ENCODE results near the gene TM4SF1. TPM values are rescaled to one million over a fixed set of nuclear protein-coding genes. Genes with fewer than 3 reads are reported as not detected.

TM4SF1 gene
- total and polyA plus RNA-seq, 10 donors = 31.0 to 260 (median 123) TPM

DNA sequence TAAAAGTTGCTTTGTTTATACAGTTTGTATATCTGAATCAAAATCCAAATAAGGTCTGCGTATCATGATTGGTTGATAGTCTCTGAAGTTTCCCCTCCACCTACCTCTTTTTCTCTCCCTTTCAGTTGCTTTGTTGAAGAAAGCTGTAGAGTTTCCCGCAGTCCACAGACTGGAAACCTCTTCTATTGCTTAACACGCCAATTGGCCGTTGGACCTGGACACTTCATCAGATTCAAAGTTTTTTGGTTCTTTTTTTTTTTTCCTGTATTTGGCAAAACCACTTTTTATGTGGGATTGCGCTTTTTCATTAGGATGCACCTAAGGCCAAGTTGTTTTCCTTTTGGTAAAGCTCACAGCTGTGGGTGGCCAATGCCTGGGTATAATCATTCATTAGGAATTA, 14.5 kb upstream of the TM4SF1 start:
- Histone ChIP-seq H3K27ac (no peak overlapping the region), H3K4me3 (no peak overlapping the region), H3K27me3 (replicated peaks in 1 of 7) (no peaks in the 10 kb centered on the region), H3K4me1 (peaks cover 1 to 15% (median 11%) of the 10 kb centered on the region in 6 donors), H3K9me3 (no peaks in the 10 kb centered on the region), H3K36me3 (no peaks in the 10 kb centered on the region)
- 64 to 84% (median 69%) methylated on average over 5 of the region's 5 CpGs for WGBS, 5 donors
- intact Hi-C loops (cut with DNase I; ENCODE audit: low total_unique reads) = loop anchor here (10.0 kb wide), 1 partner anchor 83 kb away; the partner anchor contains the start of gene TM4SF4
- no peak for TF ChIP-seq POLR2AphosphoS5 (IDR thresholded peaks at IDR 0.05)
- TF ChIP-seq CTCF (IDR thresholded peaks at IDR 0.05 in 8 of 11, conservative IDR thresholded peaks at IDR 0.05 in 3 of 11) = no peak
- TF ChIP-seq POLR2A (IDR thresholded peaks at IDR 0.05) = no peak
- no peak for DNase-seq

DNA sequence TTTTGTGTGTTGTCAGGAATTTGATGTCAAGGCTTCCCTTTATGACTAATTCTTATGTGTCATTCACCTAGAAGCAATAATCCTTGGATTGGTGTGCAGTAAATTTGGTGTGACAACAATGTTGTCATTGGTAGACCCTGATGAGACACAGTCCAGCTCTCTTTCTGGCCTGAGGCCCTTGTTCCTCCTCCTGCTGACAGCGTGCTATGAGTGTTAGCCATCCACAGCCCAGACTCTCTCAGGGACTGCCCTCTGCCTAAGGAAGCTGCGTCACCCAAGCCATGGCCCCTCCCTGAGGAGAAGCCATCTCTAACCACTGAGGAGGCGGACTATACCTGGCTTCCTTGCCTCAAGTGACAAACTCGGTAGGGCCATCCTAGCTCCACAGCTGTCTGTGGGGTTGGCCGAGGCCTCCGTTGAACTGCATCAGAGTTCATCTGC, 13.3 kb upstream of the TM4SF1 start:
- DNase-seq = no peak
- intact Hi-C loops (cut with DNase I; ENCODE audit: low total_unique reads) = loop anchor here (10.0 kb wide), 1 partner anchor 84 kb away; the partner anchor contains the start of gene TM4SF4
- no peak overlapping the region for H3K27ac ChIP-seq
- peaks cover 3 to 15% (median 11%) of the 10 kb centered on the region in 6 donors for H3K4me1 ChIP-seq
- H3K9me3 ChIP-seq = no peaks in the 10 kb centered on the region
- 88 to 95% (median 91%) methylated on average over 4 to 6 of the region's 6 CpGs for whole genome bisulfite sequencing, 5 donors
- H3K27me3 ChIP-seq (replicated peaks in 1 of 7) = no peaks in the 10 kb centered on the region
- no peaks in the 10 kb centered on the region for H3K36me3 ChIP-seq
- H3K4me3 ChIP-seq = no peak overlapping the region
- TF ChIP-seq CTCF (IDR thresholded peaks at IDR 0.05 in 8 of 11, conservative IDR thresholded peaks at IDR 0.05 in 3 of 11) (no peak), POLR2AphosphoS5 (IDR thresholded peaks at IDR 0.05) (no peak), POLR2A (IDR thresholded peaks at IDR 0.05) (no peak)

- H3K36me3 ChIP-seq = no peaks in the 10 kb centered on the region
- H3K27me3 ChIP-seq (replicated peaks in 1 of 7) = no peaks in the 10 kb centered on the region
- DNase-seq = no peak
- intact Hi-C loops (cut with DNase I; ENCODE audit: low total_unique reads) = loop anchor here (10.0 kb wide), 1 partner anchor 85 kb away; the partner anchor contains the start of gene TM4SF4
- H3K27ac ChIP-seq = no peak overlapping the region
- no peak overlapping the region for H3K4me3 ChIP-seq
- WGBS, 5 donors = 60 to 93% (median 80%) methylated on average over 2 of the region's 2 CpGs
- TF ChIP-seq POLR2AphosphoS5 (IDR thresholded peaks at IDR 0.05) = no peak
- H3K9me3 ChIP-seq = no peaks in the 10 kb centered on the region
- H3K4me1 ChIP-seq = peaks cover 3 to 15% (median 11%) of the 10 kb centered on the region in 6 donors
These were observed 12.8 kb upstream of the TM4SF1 start for GRCh38 chr3:149390294-149390693.

- Histone ChIP-seq H3K36me3 (no peaks in the 10 kb centered on the region), H3K27me3 (replicated peaks in 1 of 7) (no peaks in the 10 kb centered on the region), H3K9me3 (no peaks in the 10 kb centered on the region), H3K4me3 (no peak overlapping the region), H3K27ac (no peak overlapping the region), H3K4me1 (peaks cover 3 to 10% (median 8%) of the 10 kb centered on the region in 6 donors)
- intact Hi-C loops (cut with DNase I; ENCODE audit: low total_unique reads) = no loop called here
- 82 to 95% (median 90%) methylated on average over 3 of the region's 3 CpGs for WGBS, 5 donors
- TF ChIP-seq POLR2AphosphoS5 (IDR thresholded peaks at IDR 0.05) = no peak
- TF ChIP-seq CTCF (IDR thresholded peaks at IDR 0.05 in 8 of 11, conservative IDR thresholded peaks at IDR 0.05 in 3 of 11) = no peak
- TF ChIP-seq POLR2A (IDR thresholded peaks at IDR 0.05) = no peak
- no peak for DNase-seq
These were observed 11.3 kb upstream of the TM4SF1 start for GRCh38 chr3:149388531-149389417.

Data from spleen (tissue), 11 donors.